Measurements from ENCODE around the gene PLEKHG3. TPM values are rescaled to one million over a fixed set of nuclear protein-coding genes. Genes with fewer than 3 reads are reported as not detected.
A peak's percentile ranks its signal among the peaks of the same experiment; 100 is the strongest.

PLEKHG3 gene
- total RNA-seq, 4 donors from 2014 or later, result 33.3 to 73.9 (median 63.1) TPM

- no peaks in the 10 kb centered on the region for H3K36me3 ChIP-seq
- H3K4me1 ChIP-seq, result peaks cover 0 to 38% (median 18%) of the 10 kb centered on the region in 4 donors
- no peak overlapping the region for H3K4me3 ChIP-seq
- peak overlapping the region in 1 of 4 donors; percentile 17 for H3K27ac ChIP-seq
- TF ChIP-seq POLR2A (IDR thresholded peaks at IDR 0.05) (no peak), EP300 (IDR thresholded peaks at IDR 0.05) (no peak), CTCF (IDR thresholded peaks at IDR 0.05) (no peak)
- DNase-seq (ENCODE audit: low spot score in 2 of 2), result no peak
- no peaks in the 10 kb centered on the region for H3K9me3 ChIP-seq
- WGBS, 2 donors, result 79 to 85% methylated on average over 22 to 25 of the region's 25 CpGs
- H3K27me3 ChIP-seq, result no peaks in the 10 kb centered on the region
These were observed 62.4 kb downstream of the PLEKHG3 start for GRCh38 chr14:64766430-64767151.

- Histone ChIP-seq H3K27me3 (no peaks in the 10 kb centered on the region), H3K36me3 (no peaks in the 10 kb centered on the region), H3K4me1 (peaks cover 0 to 30% (median 11%) of the 10 kb centered on the region in 4 donors), H3K27ac (peak overlapping the region in 1 of 4 donors; percentile 17), H3K9me3 (no peaks in the 10 kb centered on the region), H3K4me3 (no peak overlapping the region)
- DNase-seq (ENCODE audit: low spot score in 2 of 2), result no peak
- no peak for TF ChIP-seq POLR2A (IDR thresholded peaks at IDR 0.05)
- WGBS, 2 donors, result 50 to 60% methylated on average over 13 to 15 of the region's 15 CpGs
These were observed 63.2 kb downstream of the PLEKHG3 start for GRCh38 chr14:64767215-64767964.

GRCh38 chr14:64768401-64769095 lies 64.3 kb downstream of the PLEKHG3 start:
- peaks cover 0 to 18% (median 2%) of the 10 kb centered on the region in 4 donors for H3K4me1 ChIP-seq
- H3K36me3 ChIP-seq, result no peaks in the 10 kb centered on the region

GRCh38 chr14:64769096-64770020 lies 65.1 kb downstream of the PLEKHG3 start:
- Histone ChIP-seq H3K36me3 (no peaks in the 10 kb centered on the region), H3K4me3 (no peak overlapping the region), H3K4me1 (peaks cover 0 to 10% (median 0%) of the 10 kb centered on the region in 4 donors), H3K27ac (no peak overlapping the region), H3K9me3 (no peaks in the 10 kb centered on the region), H3K27me3 (no peaks in the 10 kb centered on the region)
- DNase-seq (ENCODE audit: low spot score in 2 of 2), result no peak
- TF ChIP-seq CTCF (IDR thresholded peaks at IDR 0.05) (no peak), EP300 (IDR thresholded peaks at IDR 0.05) (no peak), POLR2A (IDR thresholded peaks at IDR 0.05) (no peak)
- 83 to 86% methylated on average over 5 to 11 of the region's 17 CpGs for WGBS, 2 donors

More at GRCh38 chr14:64768401-64769095, 64.3 kb downstream of the PLEKHG3 start:
- Histone ChIP-seq H3K9me3 (no peaks in the 10 kb centered on the region), H3K27ac (no peak overlapping the region), H3K4me3 (no peak overlapping the region), H3K27me3 (no peaks in the 10 kb centered on the region)
- no peak for TF ChIP-seq EP300 (IDR thresholded peaks at IDR 0.05)
- TF ChIP-seq POLR2A (IDR thresholded peaks at IDR 0.05), result no peak
- TF ChIP-seq CTCF (IDR thresholded peaks at IDR 0.05), result no peak
- 59 to 71% methylated on average over 10 to 13 of the region's 13 CpGs for WGBS, 2 donors
- DNase-seq (ENCODE audit: low spot score in 2 of 2), result no peak

- Histone ChIP-seq H3K36me3 (no peaks in the 10 kb centered on the region), H3K4me1 (no peaks in the 10 kb centered on the region), H3K27ac (no peak overlapping the region), H3K9me3 (no peaks in the 10 kb centered on the region), H3K4me3 (no peak overlapping the region), H3K27me3 (no peaks in the 10 kb centered on the region)
- DNase-seq (ENCODE audit: low spot score in 2 of 2), result no peak
- 92 to 93% methylated on average over 6 to 18 of the region's 18 CpGs for WGBS, 2 donors
- TF ChIP-seq POLR2A (IDR thresholded peaks at IDR 0.05) (no peak), CTCF (IDR thresholded peaks at IDR 0.05) (no peak), EP300 (IDR thresholded peaks at IDR 0.05) (no peak)
These were observed 66.5 kb downstream of the PLEKHG3 start for GRCh38 chr14:64770751-64771150.
